Adipose tissue (tissue), 3 donors: Measurements from ENCODE around the gene IGSF3. TPM values are rescaled to one million over a fixed set of nuclear protein-coding genes. Genes with fewer than 3 reads are reported as not detected.

Experiments used
- H3K27ac ChIP-seq: one replicate; pipeline ENCODE4 v1.5.1; 2013; ENCODE audit warnings: low read depth, low read length
- WGBS, 3 donors: extraction: QIAGEN DNeasy Blood & Tissue Kit; methylation state at CpG; one replicate each; pipeline ENCODE4 v1.1.7; 2013; 5-methylcytosine and 5-hydroxymethylcytosine counted together
- polyA plus RNA-seq, 3 donors: library from polyadenylated mRNA; stranded (reverse); fragments of 200-250 nt; gene quantifications; one replicate each; pipeline ENCODE4 v1.2.3, GENCODE V29; 2013
- donor health status: healthy with polysubstance abuse.
- donor health status: Bipolar disorder and iron deficiency.
- donor health status: healthy.

The IGSF3 gene
- polyA plus RNA-seq, 3 donors: 1.0 to 1.9 (median 1.1) TPM

GRCh38 chr1:116690849-116691406 lies 23.4 kb upstream of the IGSF3 start:
- 31 to 36% (median 34%) methylated on average over 3 of the region's 3 CpGs for WGBS, 3 donors
- H3K27ac ChIP-seq: no peak overlapping the region

DNA sequence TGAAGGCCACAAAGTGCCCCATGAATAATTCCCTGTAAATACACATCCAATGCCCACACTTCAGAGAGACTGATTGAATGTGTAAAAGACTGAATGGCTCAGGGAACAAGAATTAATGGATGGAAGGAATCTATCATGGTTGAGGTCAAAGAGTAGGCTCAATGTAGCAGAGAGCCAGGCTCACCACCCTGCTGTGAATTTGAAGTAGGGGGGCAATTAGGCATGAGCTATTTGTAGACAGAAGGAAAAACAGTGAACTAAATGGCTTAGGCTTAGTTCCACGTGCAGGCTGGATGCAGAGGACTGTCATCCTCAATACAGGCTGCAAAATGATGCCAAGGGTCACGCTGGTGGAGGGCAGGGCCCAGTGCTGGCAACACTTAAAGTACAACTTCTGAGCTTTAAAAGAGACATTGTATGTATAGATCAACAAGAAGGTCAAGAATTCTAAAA lies 22.9 kb upstream of the IGSF3 start:
- WGBS, 3 donors: 38 to 59% (median 53%) methylated on average over 2 of the region's 2 CpGs
- H3K27ac ChIP-seq: no peak overlapping the region

GRCh38 chr1:116686723-116687352 lies 19.3 kb upstream of the IGSF3 start:
- 80 to 83% (median 81%) methylated on average over 4 of the region's 4 CpGs for WGBS, 3 donors
- no peak overlapping the region for H3K27ac ChIP-seq

DNA sequence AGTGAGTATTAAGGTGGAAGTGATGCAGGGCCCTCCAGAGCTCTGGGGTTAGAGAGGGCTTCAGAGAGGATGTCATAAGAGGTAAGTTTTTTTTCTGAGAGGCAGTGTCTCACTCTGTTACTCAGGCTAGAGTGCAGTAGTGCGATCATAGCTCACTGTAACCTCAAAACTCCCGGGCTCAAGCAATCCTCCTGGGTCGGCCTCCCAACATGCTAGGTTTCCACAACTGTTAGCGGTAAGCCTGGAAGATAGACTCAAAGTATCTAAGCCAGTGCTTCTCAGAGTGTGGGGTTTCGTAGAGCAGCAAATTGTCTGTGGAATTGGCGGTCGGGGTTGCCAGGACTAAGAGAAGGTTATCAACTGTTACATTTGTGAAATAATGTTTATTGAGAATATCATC lies 18.6 kb upstream of the IGSF3 start:
- 96 to 99% (median 97%) methylated on average over 7 of the region's 7 CpGs for WGBS, 3 donors
- H3K27ac ChIP-seq: no peak overlapping the region

DNA sequence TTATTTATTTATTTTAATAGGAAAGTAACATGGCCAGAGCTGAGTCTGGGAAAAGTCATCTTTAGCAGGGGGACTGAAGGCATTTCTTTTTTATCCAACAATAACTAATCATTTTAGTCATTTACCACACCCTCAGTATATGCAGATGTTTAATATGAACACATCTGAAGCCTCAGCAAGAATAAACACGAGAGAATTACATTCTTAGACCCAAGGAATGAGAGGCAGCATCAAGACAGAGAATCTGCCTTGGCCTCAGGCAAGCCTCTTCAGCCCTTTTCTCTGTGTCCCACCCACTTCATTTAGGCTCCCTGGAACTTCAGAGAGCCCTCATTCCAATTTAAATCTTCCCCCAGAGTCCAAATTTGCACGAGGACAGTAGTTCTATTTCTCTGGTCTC lies 17.0 kb upstream of the IGSF3 start:
- no peak overlapping the region for H3K27ac ChIP-seq
- 53 to 69% (median 66%) methylated on average over 2 of the region's 2 CpGs for WGBS, 3 donors

DNA sequence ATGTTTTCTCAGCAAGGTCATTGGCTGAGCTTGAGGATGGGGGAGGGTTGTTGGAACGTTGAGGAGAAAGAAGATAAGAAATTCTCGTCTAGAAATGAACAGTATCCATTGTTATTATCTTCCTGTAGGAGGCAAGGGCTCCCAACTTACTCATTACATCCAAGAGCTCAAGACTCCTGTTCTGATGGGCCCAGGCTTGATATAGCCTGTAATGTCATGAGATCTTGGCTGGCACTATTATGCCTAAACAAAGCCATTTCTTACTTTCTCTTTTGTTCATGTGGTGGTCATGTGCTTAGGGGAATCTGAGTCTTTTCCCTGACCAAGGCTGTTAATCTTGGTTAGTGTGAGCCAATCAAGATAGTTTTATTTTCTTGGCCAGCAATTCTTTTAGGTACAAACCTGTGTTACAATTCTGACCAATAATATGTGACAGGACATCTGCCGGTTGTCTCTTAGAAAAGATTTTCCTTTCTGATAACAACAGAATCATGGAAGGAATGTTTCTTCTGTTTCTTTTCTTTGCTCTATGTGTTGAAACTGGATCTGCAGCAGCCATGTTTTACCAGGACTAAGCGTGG lies 15.2 kb upstream of the IGSF3 start:
- 53 to 73% (median 67%) methylated on average over 4 of the region's 4 CpGs for WGBS, 3 donors
- H3K27ac ChIP-seq: no peak overlapping the region

GRCh38 chr1:116681343-116681899 lies 13.9 kb upstream of the IGSF3 start:
- WGBS, 3 donors: 90 to 100% (median 91%) methylated on average over 1 of the region's 1 CpG

DNA sequence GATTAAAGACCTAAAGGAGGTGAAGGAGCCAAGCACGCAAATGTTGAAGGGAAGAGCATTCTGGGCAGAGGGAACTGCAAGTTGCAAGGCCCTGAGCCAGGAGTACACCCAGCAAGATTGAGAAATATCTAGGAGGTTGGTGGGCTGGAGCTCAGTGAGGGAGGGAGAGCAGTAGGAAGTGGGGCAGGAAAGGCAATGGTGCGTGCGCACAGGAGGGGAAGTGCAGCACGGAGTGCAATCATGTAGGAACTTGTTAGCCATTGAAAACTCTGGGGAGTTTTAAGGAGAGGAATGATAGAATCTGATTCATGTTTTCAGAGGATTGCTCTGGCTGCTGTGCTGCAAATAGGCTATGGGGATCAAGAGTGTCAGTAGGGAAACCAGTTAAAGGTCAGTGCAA lies 13.2 kb upstream of the IGSF3 start:
- WGBS, 3 donors: 45 to 83% (median 63%) methylated on average over 4 of the region's 4 CpGs
- no peak overlapping the region for H3K27ac ChIP-seq

More at GRCh38 chr1:116681343-116681899, 13.9 kb upstream of the IGSF3 start:
- H3K27ac ChIP-seq: no peak overlapping the region

GRCh38 chr1:116679828-116680628 lies 12.5 kb upstream of the IGSF3 start:
- 91 to 93% (median 92%) methylated on average over 4 of the region's 4 CpGs for WGBS, 3 donors

DNA sequence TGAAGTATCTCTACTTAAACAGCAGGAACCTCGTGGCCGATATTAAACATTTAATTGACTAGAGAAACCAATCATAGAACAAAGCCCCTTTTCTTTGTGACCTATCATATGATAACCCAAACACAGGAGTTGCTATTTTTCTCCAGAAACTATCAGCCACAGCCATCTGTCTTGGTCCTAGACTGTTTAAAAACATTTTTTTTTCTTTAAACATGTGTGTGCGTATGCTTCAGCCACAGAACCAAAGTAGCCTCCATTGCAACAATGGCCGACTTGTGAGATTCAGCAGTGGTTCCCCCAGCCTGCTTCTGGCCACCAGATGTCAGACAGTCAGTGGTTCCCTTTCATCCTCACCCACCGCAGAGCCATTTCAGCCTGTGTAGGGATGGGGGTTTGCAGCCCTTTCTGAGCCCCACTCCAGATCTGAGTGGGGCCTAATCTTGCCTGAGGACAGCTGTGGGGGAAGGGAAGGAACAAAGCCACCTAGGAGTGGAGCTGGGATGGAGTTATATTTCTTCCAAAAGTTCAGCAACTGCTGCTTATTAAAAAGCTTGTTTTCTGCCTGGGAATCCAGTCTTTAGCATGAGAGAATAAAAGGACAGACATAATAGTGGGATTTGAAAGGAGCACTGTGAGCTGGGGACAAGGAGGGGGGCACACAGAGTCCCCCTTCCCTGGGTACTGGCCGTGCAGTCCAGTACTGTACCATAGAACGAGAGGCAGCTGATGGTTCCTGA lies 11.7 kb upstream of the IGSF3 start:
- no peak overlapping the region for H3K27ac ChIP-seq
- 61 to 88% (median 81%) methylated on average over 7 of the region's 7 CpGs for WGBS, 3 donors

More at GRCh38 chr1:116679828-116680628, 12.5 kb upstream of the IGSF3 start:
- H3K27ac ChIP-seq: no peak overlapping the region

DNA sequence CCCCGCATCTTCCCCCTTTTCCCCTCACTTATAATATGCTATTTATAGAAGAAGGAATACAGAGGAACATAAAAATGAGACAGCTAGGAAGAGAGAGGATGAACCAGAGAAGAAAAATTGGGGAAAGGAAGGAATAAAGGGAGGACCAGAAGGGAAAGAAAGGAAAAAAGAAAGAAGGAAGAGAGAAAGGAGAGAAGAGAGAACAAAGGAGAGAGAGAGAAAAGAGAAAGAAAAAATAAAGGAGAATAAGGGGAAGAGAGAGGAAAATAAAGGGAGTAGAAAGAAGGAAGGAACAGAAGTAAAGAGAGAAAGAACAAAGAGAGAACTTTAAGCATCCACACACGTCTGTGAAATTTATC lies 11.2 kb upstream of the IGSF3 start:
- no peak overlapping the region for H3K27ac ChIP-seq
- 66 to 72% (median 69%) methylated on average over 2 of the region's 2 CpGs for WGBS, 3 donors

DNA sequence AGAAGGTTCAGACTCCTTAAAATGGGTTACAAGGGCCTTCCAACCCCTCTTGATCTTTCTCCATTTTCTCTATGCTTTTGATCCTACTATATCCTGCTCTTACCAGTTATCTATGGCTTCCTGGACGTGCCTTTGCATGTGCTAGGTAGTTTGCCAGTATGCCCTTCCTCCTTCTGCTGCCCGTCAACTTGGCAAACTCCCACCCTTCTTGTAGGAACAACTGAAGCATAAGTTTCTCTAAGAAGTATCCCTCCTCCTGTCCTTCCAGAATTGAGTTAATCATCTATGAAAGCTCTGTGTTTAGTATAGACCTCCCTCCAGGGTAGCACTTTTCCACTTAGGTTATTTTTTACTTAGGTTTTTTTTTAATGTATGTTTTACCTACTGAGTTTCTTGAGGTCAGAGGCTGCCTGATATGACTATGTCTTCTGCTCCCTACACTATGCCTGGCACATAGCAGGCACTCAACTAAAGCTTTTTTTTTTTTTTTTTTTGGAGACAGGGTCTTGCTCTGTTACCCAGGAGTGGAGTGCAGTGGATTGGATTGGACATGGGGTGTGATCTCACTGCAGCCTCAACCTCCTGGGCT lies 10.0 kb upstream of the IGSF3 start:
- 69 to 79% (median 79%) methylated on average over 2 of the region's 2 CpGs for WGBS, 3 donors
- H3K27ac ChIP-seq: no peak overlapping the region

DNA sequence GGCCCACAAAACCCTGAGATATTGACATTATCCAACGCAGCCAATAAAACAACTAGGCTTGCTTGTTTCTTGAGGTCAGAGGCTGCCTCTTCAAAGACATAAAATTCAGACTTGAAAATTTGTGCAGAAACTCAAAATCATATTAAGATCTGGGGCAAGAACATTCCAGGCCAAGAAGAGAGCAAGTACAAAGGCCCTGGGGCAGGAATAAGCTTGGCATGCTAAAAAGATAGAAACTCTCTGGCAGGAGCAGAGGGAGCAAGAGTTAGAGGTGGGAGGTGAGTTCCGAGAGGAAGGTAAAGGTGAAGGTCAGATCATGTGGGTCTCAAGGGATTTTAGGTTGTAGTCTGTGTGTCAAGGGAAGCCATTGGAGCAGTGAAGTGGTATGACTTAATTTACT lies 8.8 kb upstream of the IGSF3 start:
- 94 to 99% (median 95%) methylated on average over 2 of the region's 2 CpGs for WGBS, 3 donors
- no peak overlapping the region for H3K27ac ChIP-seq

GRCh38 chr1:116674751-116675150 lies 7.2 kb upstream of the IGSF3 start:
- WGBS, 3 donors: 66 to 70% (median 67%) methylated on average over 2 of the region's 2 CpGs
- H3K27ac ChIP-seq: no peak overlapping the region

DNA sequence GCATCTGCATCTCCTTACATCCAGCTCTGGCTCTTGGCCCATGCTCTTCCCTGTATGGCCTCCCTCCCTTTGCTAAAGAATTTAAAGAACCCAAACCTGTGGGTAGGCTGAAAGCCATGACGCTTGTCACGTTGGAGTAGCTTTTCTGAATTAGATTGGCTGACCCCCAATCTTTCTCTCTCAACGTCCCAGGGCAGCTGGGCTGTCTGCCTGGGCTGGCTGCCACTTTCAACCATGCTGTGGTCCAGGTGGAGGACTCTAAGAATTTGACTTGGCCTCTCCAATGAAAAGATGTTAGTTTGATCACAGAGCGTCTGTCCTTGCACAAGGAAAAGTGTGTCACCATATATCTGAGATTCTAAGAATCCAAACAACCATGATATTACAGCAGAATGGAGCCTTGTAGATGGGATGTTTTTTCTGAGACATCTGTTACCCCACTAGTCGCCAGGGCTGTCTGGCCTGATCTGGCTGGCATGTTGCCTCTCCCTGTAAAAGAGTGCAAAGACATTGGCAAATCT lies 6.5 kb upstream of the IGSF3 start:
- 49 to 67% (median 64%) methylated on average over 5 of the region's 5 CpGs for WGBS, 3 donors

GRCh38 chr1:116671912-116672311 lies 4.4 kb upstream of the IGSF3 start:
- WGBS, 3 donors: 70 to 74% (median 74%) methylated on average over 2 of the region's 2 CpGs
- H3K27ac ChIP-seq: no peak overlapping the region

More for the DNA sequence above, 6.5 kb upstream of the IGSF3 start:
- no peak overlapping the region for H3K27ac ChIP-seq

- WGBS, 3 donors: 67 to 78% (median 68%) methylated on average over 7 of the region's 7 CpGs
- H3K27ac ChIP-seq: no peak overlapping the region
These were observed 3.7 kb upstream of the IGSF3 start for GRCh38 chr1:116671072-116671760.
